Stimulated activated CD8-positive, alpha-beta memory T cell treated with anti-CD3 and anti-CD28 coated beads, Interleukin-12 subunit alpha, Interleukin-12 subunit beta, amount 100 ng/mL, for 24 hours (primary cell): ENCODE data around the gene HLA-DOA.

Experiments used
- DNase-seq: peaks from one replicate; pipeline ENCODE4 v3.0.0-alpha.2; 2020; ENCODE audit errors: extremely low read depth

HLA-DOA gene

DNA sequence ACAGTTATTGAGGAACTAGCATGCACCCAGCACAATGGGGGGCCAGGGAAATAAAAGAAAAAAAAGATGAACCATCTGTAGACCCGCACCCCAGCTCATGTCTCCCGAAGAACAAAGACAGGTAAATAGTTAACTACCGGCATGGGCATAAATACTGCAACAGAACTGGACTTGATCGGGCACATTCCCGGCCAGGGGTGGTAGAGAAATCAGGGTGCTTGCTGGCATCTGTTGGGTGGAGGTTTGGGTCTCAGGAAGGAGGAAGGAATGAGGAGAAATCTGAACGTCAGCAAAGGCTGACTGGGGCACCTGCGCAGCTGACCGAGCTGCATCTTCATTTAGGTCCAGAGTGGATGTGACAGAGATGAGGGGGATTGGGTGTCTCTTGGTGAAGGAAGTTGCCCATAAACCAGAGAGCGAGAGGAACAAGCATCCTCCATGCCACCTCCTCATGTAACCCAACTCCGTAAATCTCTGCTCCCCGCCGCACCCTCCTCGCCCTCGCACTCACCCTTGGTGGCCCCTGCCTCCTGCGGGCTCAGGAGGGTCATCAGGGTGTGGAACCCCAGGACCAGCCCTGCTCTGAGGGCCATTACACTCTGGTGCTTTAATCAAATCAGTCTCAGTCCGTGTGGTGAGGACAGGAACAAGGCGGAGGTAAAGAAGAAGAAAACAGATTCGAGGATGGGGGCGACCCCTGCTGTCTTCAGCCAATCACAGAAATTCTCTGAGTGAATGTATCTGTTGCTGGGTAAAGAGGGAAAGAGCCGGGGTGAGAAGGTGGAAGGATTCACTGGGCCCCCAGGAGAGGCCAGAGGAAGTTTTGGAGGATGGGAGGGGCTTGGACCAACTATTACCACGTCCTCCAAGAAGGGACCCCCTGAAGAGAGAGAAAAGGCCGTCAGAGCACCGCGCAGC lies at the start of gene HLA-DOA:
HLA-DOA (minus strand) TSS at position 648 of the 918 bp plus-strand sequence.
- no peak for DNase-seq

DNA sequence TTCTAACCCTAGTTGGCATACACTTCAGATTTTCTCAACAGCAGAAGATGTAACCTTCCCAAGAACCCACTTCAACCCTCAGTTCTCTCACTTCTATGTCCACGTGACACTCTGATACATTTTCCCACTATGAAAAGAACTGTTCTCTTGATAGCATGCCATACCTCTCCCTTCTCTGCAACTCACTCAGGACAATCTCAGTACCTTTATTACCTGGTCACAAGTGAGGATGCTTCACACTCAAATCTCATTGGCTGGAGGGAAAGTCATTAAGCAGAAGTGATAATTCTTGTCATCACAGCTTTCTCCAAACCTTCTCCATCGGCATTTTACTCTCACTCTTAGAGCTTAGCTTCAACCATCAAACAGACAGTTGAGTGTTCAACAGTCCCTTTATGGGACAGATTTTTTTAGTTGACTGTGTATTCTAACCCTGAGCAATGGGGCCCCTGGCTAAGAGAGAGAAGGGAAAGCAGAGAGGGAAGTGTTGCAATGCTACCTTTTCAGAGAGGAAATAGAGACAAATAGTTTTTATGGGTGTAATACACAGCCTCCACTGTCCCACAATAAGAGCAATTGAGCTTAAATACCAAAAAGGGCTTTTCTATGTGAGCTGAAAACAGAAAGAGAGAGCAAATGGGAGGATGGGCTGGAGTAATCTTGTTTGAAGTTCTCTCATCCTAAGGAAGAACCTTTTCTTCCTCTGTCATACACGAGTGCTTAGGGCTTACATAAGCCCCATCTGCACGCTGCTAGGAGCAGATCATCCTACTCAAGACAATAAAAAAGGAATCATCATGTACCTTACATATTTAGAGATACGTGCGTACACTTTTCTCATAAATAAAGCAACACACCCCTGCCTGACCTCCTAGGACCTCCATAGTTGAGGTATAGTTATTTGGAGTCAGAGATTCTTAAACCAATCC lies 48.1 kb upstream of the HLA-DOA start:
- DNase-seq: no peak

DNA sequence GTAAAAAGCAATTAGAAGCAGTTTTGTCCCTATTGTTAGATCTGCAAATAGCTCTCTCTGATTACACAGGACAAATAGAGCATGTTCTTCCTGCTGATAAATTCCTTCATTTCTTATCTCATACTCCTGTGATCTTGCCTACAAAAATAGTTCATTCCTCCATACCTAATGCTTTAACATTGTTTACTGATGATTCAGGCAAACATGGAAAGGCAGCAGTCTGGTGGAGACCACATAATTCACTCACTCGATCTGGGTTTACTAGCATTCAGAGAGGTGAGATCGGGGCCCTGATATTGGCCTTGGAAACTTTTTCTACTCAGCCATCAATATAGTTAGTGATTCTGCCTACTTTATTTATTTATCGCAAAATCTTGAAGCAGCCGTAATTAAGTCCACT lies 43.8 kb upstream of the HLA-DOA start:
- no peak for DNase-seq

DNA sequence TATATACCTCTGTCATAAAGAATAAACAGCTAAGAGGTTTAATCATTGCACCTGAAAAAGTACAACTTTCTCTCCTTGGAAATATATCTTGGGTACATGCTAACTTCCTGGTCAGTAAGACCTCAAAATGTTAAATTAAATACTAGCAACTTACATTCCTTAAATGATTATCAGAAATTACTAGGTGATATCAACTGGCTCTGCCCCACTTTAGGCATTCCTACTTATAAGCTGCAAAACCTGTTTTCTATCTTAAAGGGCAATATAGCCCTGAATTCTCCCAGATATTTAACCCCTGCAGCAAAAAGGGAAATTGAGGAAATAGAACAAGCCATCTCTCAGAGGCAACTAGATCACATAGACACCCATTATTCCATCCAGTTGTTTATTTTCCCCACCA lies 43.2 kb upstream of the HLA-DOA start:
- DNase-seq: no peak

DNA sequence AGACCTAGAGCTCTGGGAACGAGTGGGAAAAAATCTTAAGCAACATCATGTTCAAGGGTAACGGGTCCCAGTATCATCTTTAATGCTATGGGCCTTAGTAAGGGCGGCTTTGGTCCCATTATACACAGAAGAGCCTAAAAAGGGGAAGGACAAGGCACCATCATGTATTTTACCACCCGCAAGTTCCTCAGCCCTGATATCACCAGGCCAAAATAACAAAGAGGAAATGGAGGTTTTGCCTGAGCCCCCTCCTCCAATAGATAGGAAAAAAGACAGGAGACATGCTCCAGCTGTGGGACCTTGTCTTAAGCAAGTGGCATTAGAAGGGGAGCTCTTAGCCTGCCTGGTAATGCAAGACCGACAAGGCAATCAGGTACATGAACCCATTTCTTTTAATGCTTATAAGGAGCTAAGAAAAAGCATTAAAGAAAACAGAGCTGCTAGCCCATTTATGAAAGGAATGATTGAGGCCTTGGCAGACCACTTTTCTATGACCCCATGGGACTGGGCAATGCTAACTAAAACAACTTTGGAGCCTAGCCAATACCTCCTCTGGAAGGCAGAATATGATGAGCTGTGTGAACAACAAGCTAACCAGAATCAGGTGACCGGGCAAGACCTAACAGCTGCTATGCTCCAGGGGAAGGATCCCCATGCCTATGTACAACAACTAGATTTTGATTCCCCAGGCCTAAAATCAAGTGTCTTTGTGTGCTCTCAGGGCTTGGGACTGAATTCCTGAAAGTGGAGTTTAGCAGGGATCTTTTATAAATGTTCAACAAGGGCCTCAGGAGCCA lies 40.8 kb upstream of the HLA-DOA start:
- no peak for DNase-seq

DNA sequence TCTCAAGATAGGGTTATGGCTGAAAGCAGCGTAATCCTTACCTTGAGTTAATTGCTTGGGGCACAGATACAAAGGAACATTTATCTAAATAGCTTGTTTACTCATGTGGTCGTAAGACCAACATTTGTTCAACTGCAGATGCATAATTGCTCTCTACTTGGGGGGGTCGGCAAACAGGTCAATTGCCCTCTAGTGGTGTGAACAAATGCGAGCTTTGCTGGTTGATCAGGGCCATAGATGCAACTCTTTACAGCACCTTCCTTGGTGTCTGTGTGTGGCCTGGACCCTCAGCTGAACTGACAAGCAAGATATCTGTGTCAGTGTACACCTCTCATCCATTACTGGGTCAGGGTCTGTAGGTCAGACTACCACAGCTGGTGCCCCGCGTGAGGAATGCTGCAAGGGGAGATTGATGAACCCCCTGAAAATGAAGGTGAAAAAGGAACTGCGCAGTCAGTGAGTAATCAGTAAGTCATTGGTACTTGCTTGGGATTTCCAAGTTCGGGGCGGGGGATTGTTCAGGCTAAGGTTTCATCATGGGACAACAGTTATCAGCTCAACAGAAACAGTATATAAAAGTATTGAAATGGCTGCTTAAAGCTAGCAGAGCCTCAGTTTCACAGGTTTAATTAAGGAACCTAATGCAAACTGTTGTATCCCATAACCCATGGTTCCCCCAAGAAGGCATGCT lies 40.1 kb upstream of the HLA-DOA start:
- DNase-seq: no peak

DNA sequence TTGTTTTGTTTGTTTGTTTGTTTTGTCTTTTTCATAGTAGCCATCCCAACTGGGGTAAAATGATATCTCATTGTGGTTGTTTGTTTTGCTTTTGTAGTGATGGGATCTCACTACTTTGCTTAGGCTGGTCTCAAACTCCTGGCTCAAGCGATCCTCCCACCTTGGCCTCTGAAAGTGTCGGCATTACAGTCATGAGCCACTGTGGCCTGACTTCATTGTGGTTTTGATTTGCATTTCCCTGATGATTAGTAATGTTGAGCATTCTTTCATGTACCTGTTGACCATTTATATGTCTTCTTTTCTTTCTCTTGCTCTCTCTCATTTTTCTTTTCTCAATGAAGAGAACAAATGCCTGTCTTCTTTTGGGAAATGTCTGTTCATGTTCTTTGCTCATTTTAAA lies 30.8 kb upstream of the HLA-DOA start:
- no peak for DNase-seq

DNA sequence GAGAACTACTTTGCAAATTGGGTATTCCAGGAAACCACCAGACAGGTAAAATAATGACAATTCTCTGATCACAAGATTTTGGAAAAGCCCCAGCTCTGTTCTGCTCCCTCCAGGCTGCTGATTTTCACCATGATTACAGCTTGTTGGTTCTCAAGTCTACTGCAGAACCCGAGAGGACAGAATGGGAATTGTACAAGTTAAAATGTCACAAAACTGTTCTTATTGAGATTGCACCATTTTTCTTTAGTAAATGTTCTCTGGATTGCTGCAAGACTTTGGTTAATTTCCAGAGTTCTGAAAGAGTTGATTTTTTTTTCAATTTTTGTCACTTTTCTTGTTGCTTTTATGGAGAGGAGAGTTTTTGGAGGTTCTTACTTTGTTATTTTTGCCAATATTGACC lies 27.1 kb upstream of the HLA-DOA start:
- DNase-seq: no peak

DNA sequence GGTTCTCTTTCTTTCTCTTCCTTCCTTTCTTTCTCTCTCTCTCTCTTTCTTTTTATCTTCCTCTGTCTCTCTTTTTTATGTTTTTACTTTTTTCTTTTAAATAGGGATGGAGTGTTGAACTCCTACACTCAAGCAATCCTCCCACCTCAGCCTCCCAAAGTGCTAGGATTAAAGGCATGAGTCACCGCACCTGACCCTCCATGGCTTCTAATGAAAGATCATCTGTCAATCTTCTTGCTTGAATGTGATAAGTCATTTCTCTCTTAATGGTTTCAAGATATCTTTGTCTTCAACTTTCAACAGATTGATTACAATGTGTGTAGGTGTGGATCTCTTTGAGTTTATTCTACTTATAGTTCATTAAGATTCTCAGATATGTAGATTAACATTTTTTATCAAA lies 25.2 kb upstream of the HLA-DOA start:
- no peak for DNase-seq

DNA sequence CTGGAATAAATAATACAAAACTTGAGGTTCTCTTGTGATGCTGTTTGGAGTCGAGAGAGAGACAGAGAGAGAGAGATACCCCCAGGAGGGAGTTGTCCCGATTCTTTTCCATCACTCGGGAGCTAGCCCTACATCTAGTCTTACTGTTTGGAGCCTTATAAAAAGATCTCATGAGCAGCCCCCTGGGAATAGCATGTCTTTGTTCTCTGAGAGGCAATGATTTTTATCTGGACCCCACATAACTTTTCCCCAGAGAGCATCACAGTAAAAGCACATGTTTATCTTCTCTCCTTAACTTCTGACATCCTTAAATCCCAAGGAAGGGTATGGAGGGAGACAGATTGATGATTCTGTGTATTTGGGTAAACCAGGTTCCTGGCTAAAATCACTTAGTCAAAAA lies 20.9 kb upstream of the HLA-DOA start:
- no peak for DNase-seq

DNA sequence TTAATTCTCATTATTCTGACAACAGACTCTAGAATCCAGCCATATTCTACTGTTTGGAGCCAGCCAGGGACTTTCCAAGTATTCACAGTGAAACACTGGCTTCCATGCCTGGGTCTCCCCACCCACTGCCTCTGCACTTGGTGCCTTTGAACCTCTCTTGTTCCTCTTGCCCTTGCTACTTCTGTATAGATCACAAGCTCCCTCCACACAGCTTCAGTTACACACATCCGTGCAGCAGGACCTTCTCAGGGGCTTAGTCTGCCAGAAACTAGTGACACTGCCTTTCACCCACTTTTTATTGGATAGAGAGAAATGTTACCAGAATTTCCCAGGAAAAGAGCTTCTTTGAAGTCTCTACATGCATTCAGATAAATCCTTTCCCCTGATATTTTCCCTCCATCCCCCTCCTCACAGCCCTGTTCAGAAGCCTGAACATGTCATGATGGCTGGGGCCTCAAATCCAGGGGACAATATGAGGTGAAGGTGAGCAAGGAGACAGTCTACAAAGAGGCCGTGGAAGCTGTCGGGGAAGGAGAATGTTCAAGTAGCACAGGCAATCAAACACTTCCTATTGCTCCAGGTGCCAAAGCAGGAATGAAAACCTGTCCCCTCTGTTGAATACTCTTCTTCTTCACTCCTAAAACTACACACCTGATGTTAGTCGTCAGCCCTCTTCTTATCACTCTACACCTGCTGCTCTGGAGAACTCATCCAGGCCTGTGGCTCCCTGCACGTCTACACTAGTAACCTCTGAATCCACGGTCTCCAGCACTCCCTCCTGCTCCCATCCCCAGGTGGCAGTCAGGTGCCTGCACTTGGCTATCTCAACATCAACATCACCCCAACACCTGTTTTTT lies 20.2 kb upstream of the HLA-DOA start:
- no peak for DNase-seq

DNA sequence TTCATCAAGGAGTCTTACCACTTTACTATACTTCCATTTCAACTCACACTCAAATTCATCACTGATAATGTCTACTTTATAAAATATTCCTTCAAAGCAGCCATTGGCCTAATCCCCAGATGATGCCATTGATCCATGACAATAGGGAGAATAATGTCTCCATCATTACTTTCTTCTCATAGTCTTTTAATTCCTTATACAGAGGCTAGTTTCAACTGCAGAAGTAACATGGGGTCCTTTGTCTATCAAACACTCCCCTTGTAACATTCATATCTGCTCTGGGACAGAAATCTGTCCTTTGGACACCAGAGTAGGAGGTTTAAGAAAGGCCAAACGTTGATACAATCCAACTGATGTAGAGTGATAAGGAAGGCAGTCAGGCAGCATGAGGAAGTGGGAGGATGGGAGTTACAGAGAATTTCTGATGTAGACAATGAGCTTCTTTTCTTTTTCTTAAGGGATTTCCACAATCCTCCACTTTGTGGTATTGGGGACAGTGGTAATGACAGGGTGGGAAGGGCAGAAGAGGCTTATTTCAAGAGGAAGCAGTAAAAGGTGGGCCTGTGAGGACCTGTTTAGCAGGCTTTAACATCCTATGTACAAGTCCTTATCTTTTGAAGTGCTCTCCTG lies 18.9 kb upstream of the HLA-DOA start:
- DNase-seq: no peak

DNA sequence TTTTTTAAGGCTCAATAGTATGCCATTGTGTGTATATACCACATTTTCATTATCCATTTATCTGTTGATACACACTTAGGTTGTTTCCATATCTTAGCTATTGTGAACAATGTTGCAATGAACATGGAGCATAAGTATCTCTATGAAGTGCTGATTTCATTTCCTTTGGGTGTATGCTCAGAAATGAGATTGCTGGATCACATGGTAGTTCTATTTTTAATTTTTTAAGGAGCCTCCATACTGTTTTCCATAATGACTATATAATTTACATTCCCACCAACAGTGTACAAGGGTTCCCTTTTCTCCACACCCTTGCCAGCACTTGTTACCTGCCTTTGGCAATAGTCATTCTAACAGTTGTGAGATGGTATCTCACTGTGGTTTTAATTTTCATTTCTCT lies 15.1 kb upstream of the HLA-DOA start:
- DNase-seq: no peak

DNA sequence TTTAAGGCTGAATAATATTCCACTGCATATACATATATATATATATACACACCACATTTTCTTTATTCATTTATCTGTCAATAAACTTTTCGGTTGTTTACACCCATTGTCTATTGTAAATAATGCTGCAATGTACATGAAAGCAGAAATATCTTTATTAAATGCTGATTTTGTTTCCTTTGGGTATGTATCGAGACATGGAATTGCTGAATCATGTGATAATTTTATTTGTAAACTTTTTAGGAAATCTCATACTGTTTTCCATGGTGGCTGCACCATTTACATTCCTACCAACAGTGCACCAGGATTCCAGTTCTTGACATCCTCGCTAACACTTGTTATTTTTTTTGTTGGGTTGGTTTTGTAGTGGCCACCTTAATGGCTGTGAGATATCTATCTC lies 14.1 kb upstream of the HLA-DOA start:
- DNase-seq: no peak

DNA sequence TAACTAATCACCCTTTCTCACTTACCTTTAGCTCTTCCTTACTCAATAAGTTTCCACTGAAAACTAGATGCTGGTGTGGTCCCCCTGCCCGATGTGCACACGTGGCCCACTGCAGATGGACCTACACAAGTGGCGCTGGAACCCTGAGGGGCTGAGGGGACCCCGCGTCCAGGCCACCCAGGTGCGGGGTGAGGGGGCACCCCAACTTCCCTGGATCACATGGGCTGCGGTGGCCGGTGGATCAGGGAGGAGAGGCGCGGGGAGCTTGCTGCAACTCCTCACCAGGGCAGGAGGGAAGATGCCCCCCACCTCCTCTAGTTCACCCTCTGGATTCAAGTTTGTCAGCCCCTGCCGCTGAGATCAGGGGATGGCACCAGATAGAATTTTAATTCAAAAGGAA lies 12.5 kb upstream of the HLA-DOA start:
- no peak for DNase-seq

DNA sequence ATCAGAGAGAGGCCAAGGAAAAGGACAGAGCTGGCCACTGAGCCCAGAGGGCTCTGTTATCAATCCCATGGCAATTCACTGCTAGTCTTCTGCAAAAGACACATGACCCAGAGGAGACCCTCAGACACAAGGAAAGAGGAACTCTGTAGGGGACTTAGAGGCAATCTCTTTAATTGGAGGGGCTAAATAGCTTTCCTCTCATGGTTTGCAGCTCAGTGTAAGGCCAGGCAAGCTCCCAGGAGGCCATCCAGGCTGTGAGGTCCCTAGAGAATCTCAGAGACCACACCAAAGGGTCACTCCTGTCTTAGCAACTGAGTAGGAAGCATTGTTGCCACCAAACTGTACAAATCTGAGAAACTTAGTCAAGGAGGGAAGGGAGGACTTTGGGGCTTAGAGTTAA lies 10.0 kb upstream of the HLA-DOA start:
- no peak for DNase-seq

DNA sequence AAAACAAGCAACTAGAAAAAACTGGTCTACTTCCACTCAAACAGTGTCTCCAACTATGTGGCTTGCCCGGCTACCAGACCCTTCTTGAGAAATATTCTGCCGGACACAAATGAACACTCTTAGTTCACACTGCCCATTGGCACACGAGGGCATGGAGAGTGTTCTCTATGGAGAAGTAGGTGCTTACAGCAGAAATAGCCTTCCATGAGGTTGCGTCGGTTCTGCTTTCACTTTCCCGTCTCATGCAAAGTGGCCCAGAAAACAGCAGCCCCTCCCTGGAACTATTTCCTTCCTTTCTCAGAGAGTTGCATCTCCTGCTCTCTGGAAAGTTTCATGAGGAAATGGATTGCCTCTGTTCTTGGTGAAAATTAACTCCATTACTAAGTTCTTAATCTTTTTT lies 9.5 kb upstream of the HLA-DOA start:
- no peak for DNase-seq

DNA sequence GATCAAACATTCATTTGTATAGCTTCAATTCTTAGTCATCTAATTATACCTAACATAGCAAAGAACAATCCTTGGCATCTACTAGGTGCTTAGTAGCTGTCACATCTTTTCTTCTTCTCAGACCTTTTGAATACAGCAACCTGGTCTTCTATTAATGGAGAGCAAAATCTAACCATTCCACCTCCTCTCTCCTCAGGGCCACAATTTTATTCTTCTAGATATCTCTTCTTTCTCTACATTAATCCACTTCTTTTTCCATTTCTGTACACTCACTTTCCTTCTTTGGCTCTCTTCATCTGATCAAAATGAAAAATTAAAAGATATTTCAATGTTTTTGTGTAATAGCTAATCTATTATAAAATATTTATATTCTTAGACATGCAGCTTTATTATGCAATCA lies 9.0 kb upstream of the HLA-DOA start:
- DNase-seq: no peak

DNA sequence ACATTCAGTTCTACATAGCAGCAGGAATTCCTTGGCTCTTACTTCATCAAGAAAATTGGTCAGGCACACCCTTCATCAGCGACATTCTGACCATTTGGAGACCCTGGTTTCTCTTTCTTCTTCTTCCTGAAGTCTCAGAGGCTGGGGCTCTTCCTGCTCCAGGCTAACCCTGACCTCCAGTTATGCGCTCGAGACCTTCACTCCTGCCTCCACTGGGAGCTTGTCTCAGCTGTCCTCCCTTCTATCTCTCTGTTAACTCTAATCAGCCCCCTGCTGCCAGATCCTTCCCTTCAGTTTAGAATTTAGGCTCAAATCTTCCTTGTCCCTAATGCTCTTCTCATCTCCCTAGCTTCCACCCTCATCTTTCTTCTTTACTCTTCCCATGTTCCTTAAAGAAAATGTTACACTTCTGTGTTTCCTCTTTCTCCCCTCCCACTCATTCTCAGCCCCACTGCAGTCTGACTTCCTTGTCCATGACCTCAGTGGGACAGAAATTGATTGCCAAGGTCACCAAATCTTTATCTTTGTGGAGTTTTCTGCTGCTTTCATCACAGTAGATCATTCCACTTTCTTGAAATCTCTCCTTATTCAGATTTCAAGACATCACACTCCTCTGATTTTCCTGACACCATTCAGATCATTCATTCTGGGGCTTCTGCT lies 8.4 kb upstream of the HLA-DOA start:
- DNase-seq: no peak
